A549 (cell line): ENCODE data around the gene DLG1.

Experiments
- CHD2 ChIP-seq: fragments of 150-350 bp; IDR thresholded peaks from 2 replicates; pipeline ENCODE4 v1.6.1; 2014; ENCODE audit warnings: low read length; ENCODE audit not compliant: partially characterized antibody
- EP300 ChIP-seq, 2 experiments: fragments of >200 bp; sonication (Bioruptor Twin); formaldehyde crosslinking; IDR thresholded peaks; 2 replicates in 1 of 2; 3 replicates in 1 of 2; pipeline ENCODE4 v1.6.1; 2016 to 2017
- FOSL2 ChIP-seq, 2 experiments: fragments of 450-650 bp in 1 of 2; fragments of >200 bp in 1 of 2; sonication (Bioruptor Twin) in 1 of 2; formaldehyde crosslinking; IDR thresholded peaks; 2 replicates each; pipeline versions ENCODE4 v1.5.0 to v1.6.1; 2016 to 2020; ENCODE audit warnings: mild to moderate bottlenecking in 1 of 2, moderate library complexity in 1 of 2
- NFE2L2 ChIP-seq: fragments of 150-350 bp; conservative IDR thresholded peaks from 2 replicates; pipeline ENCODE4 v1.6.1; 2014; ENCODE audit warnings: low read length
- NR3C1 ChIP-seq: fragments of >200 bp; sonication (Bioruptor Twin); formaldehyde crosslinking; IDR thresholded peaks from 3 replicates; pipeline ENCODE4 v1.6.1; 2017
- POLR2A ChIP-seq: IDR thresholded peaks from 2 replicates; pipeline ENCODE4 v1.6.1; 2012; ENCODE audit warnings: mild to moderate bottlenecking, low read length
- SREBF2 ChIP-seq: fragments of 450-650 bp; IDR thresholded peaks from 2 replicates; pipeline ENCODE4 v1.6.1; 2014; ENCODE audit warnings: mild to moderate bottlenecking, moderate library complexity
- TFCP2L1 ChIP-seq: fragments of 250-450 bp; sonication (Bioruptor Pico); IDR thresholded peaks from 2 replicates; pipeline ENCODE4 v1.5.0; 2021; ENCODE audit warnings: mild to moderate bottlenecking
- TF ChIP-seq, protein P1 (sequence below): fragments of >200 bp; sonication (Bioruptor Twin); formaldehyde crosslinking; IDR thresholded peaks from 3 replicates; pipeline ENCODE4 v1.5.1; 2016
- TF ChIP-seq, protein P2 (sequence below): fragments of 250-450 bp; sonication (Bioruptor Pico); IDR thresholded peaks from 2 replicates; pipeline ENCODE4 v1.5.0; 2021; ENCODE audit warnings: mild to moderate bottlenecking, moderate library complexity, borderline replicate concordance
- TF ChIP-seq, protein P3 (sequence below): fragments of 150-350 bp; IDR thresholded peaks from 2 replicates; pipeline ENCODE4 v1.6.1; 2014; ENCODE audit warnings: low read depth, mild to moderate bottlenecking, low read length

DNA sequence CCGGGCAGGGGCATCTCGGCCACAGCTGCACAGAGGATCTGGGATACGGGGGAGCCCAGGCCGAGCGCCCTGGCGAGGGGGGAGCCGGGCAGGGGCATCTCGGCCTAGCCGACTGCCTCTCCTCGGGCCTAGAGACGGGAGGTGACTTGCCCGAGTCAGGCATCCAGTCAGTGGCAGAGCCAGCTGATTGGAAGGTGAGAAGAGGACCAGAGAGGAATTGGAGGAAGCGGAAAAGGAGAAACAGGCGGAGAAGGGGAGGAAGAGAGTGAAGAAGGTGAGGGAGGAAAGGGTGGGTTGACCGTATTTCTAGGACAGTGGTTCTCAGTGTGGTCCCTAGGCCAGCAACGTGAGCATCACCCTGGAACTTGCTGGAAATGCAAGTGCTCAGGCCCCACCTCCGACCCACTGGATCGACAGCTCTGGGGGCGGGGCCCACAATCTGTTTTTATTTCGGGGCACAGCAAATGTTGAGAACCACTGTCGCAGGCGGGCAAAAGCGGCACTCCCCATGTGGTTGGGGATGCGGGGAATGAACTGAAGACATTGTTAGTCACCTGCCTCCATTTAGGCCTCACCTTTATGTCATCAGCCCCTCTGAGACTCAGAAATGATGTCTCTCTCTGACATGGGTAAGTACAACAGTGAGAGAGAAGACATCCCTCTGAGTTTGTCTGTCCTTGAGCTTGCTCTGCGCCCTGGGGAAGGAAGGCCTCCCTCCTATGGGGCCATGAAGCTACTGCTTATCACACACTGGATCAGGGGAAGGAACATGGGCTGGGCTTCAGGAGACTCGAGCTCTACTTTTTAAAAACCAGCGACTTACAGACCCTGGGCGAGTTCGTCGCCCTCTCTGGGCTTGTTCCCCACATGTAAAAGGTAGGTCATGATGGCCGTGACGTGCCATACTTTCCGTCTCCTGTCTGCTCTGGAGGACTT lies 267.8 kb downstream of the DLG1 start:
- TF ChIP-seq POLR2A (no peak), TFCP2L1 (CRISPR knock-in tag) (no peak), EP300 (IDR thresholded peaks at IDR 0.05) (no peak), CHD2 (no peak), NR3C1 (no peak), SREBF2 (no peak), NFE2L2 (no peak), FOSL2 (IDR thresholded peaks at IDR 0.05) (no peak), FOSL2 (CRISPR knock-in tag; IDR thresholded peaks at IDR 0.05) (no peak)
- TF ChIP-seq, protein P1, sequence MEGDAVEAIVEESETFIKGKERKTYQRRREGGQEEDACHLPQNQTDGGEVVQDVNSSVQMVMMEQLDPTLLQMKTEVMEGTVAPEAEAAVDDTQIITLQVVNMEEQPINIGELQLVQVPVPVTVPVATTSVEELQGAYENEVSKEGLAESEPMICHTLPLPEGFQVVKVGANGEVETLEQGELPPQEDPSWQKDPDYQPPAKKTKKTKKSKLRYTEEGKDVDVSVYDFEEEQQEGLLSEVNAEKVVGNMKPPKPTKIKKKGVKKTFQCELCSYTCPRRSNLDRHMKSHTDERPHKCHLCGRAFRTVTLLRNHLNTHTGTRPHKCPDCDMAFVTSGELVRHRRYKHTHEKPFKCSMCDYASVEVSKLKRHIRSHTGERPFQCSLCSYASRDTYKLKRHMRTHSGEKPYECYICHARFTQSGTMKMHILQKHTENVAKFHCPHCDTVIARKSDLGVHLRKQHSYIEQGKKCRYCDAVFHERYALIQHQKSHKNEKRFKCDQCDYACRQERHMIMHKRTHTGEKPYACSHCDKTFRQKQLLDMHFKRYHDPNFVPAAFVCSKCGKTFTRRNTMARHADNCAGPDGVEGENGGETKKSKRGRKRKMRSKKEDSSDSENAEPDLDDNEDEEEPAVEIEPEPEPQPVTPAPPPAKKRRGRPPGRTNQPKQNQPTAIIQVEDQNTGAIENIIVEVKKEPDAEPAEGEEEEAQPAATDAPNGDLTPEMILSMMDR, result no peak
- TF ChIP-seq, protein P2, sequence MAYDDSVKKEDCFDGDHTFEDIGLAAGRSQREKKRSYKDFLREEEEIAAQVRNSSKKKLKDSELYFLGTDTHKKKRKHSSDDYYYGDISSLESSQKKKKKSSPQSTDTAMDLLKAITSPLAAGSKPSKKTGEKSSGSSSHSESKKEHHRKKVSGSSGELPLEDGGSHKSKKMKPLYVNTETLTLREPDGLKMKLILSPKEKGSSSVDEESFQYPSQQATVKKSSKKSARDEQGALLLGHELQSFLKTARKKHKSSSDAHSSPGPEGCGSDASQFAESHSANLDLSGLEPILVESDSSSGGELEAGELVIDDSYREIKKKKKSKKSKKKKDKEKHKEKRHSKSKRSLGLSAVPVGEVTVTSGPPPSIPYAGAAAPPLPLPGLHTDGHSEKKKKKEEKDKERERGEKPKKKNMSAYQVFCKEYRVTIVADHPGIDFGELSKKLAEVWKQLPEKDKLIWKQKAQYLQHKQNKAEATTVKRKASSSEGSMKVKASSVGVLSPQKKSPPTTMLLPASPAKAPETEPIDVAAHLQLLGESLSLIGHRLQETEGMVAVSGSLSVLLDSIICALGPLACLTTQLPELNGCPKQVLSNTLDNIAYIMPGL, result no peak
- TF ChIP-seq, protein P3, sequence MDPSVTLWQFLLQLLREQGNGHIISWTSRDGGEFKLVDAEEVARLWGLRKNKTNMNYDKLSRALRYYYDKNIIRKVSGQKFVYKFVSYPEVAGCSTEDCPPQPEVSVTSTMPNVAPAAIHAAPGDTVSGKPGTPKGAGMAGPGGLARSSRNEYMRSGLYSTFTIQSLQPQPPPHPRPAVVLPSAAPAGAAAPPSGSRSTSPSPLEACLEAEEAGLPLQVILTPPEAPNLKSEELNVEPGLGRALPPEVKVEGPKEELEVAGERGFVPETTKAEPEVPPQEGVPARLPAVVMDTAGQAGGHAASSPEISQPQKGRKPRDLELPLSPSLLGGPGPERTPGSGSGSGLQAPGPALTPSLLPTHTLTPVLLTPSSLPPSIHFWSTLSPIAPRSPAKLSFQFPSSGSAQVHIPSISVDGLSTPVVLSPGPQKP, result no peak
